Measurements from ENCODE around the gene ZBTB46. TPM values are rescaled to one million over a fixed set of nuclear protein-coding genes. Genes with fewer than 3 reads are reported as not detected.

The ZBTB46 gene
- total and polyA plus RNA-seq, 2 donors (not counting 1 experiment from before 2014, with no cell fraction given) = 0.96 to 4.5 TPM

- Histone ChIP-seq H3K36me3 (ENCODE audit: control insufficient read depth, insufficient read depth, low read length) (no peaks in the 10 kb centered on the region), H3K9ac (ENCODE audit: insufficient read depth, low read length) (no peak overlapping the region), H2AFZ (ENCODE audit: low read length) (no peak overlapping the region), H3K27ac (ENCODE audit: insufficient read depth, low read length) (no peak overlapping the region), H3K4me2 (ENCODE audit: extremely low read depth, insufficient read depth, low read length) (peak overlapping the region; percentile 15), H3K9me3 (ENCODE audit: control insufficient read depth, insufficient read depth, low read depth, low read length) (no peaks in the 10 kb centered on the region), H3K4me1 (ENCODE audit: control insufficient read depth, extremely low read depth, insufficient read depth, low read length) (peaks cover 4% of the 10 kb centered on the region), H4K20me1 (ENCODE audit: control insufficient read depth, extremely low read depth, insufficient read depth, low read length) (no peaks in the 10 kb centered on the region), H3K4me3 (replicated peaks in 1 of 4; ENCODE audit: control extremely low read depth in 1 of 4, insufficient read depth in 1 of 4, low read depth in 3 of 4, low read length in 4 of 4) (peak overlapping the region in 1 of 4 experiments; percentile 30), H3K27me3 (ENCODE audit: control insufficient read depth, insufficient read depth, low read length) (no peaks in the 10 kb centered on the region), H3K79me2 (ENCODE audit: control insufficient read depth, insufficient read depth, low read length) (no peaks in the 10 kb centered on the region)
- peak; percentile 31 to 46 for DNase-seq (ENCODE audit: low read depth in 2 of 2)
- TF ChIP-seq CTCF (conservative IDR thresholded peaks at IDR 0.05 in 1 of 2, IDR thresholded peaks at IDR 0.05 in 1 of 2; ENCODE audit: low read depth in 1 of 2, low read length in 2 of 2) = peak; percentile 30 to 64
- TF ChIP-seq EZH2 (IDR thresholded peaks at IDR 0.05; ENCODE audit: low read length, missing control alignments) = no peak
Measured at GRCh38 chr20:63775096-63775978, 55.7 kb downstream of the ZBTB46 start.

GRCh38 chr20:63774306-63774705, 56.8 kb downstream of the ZBTB46 start:
- H2AFZ ChIP-seq (ENCODE audit: low read length) = no peak overlapping the region

More at GRCh38 chr20:63774306-63774705, 56.8 kb downstream of the ZBTB46 start:
- Histone ChIP-seq H3K4me3 (replicated peaks in 1 of 4; ENCODE audit: control extremely low read depth in 1 of 4, insufficient read depth in 1 of 4, low read depth in 3 of 4, low read length in 4 of 4) (no peak overlapping the region), H3K4me2 (ENCODE audit: extremely low read depth, insufficient read depth, low read length) (peak overlapping the region; percentile 15), H3K9me3 (ENCODE audit: control insufficient read depth, insufficient read depth, low read depth, low read length) (no peaks in the 10 kb centered on the region), H3K4me1 (ENCODE audit: control insufficient read depth, extremely low read depth, insufficient read depth, low read length) (peaks cover 4% of the 10 kb centered on the region), H4K20me1 (ENCODE audit: control insufficient read depth, extremely low read depth, insufficient read depth, low read length) (no peaks in the 10 kb centered on the region), H3K9ac (ENCODE audit: insufficient read depth, low read length) (no peak overlapping the region), H3K27ac (ENCODE audit: insufficient read depth, low read length) (no peak overlapping the region), H3K36me3 (ENCODE audit: control insufficient read depth, insufficient read depth, low read length) (no peaks in the 10 kb centered on the region), H3K79me2 (ENCODE audit: control insufficient read depth, insufficient read depth, low read length) (no peaks in the 10 kb centered on the region), H3K27me3 (ENCODE audit: control insufficient read depth, insufficient read depth, low read length) (no peaks in the 10 kb centered on the region)
- peak in 1 of 2 donors; percentile 18 for DNase-seq (ENCODE audit: low read depth in 2 of 2)
- TF ChIP-seq CTCF (conservative IDR thresholded peaks at IDR 0.05 in 1 of 2, IDR thresholded peaks at IDR 0.05 in 1 of 2; ENCODE audit: low read depth in 1 of 2, low read length in 2 of 2) = no peak
- no peak for TF ChIP-seq EZH2 (IDR thresholded peaks at IDR 0.05; ENCODE audit: low read length, missing control alignments)
